Stimulated activated memory B cell treated with anti-CD40 and anti-IgM and Interleukin-4, amounts not matched to agents 10 μg/mL and 1 μg/mL and 100 μg/mL, for 72 hours (primary cell): ENCODE results near the gene MFAP3.

Experiments used
- ATAC-seq: fragments of 150-1000 bp; cut with Tn5 transposase; 2 replicates; pipeline ENCODE4 v1.10.0; 2021
- H3K27ac Mint-ChIP-seq: one replicate; pipeline ENCODE4 v1.8.0; 2022; ENCODE audit warnings: mild to moderate bottlenecking, mixed read lengths
- H3K27me3 Mint-ChIP-seq: one replicate; pipeline ENCODE4 v1.8.0; 2022; ENCODE audit warnings: mixed read lengths
- H3K36me3 Mint-ChIP-seq: one replicate; pipeline ENCODE4 v1.8.0; 2022; ENCODE audit warnings: mixed read lengths
- H3K4me1 Mint-ChIP-seq: one replicate; pipeline ENCODE4 v1.8.0; 2022; ENCODE audit warnings: mixed read lengths
- H3K4me3 Mint-ChIP-seq: one replicate; pipeline ENCODE4 v1.8.0; 2022; ENCODE audit warnings: mild to moderate bottlenecking, moderate library complexity, mixed read lengths
- H3K9me3 Mint-ChIP-seq: one replicate; pipeline ENCODE4 v1.8.0; 2022; ENCODE audit warnings: mixed read lengths

Gene MFAP3

GRCh38 chr5:154038261-154038706, 483 bp upstream of the MFAP3 start:
- Mint-ChIP-seq H3K9me3 (no peaks in the 10 kb centered on the region), H3K27ac (peak overlapping the region; percentile 86), H3K4me3 (peak overlapping the region; percentile 88), H3K36me3 (peaks cover 14% of the 10 kb centered on the region), H3K4me1 (peaks cover 30% of the 10 kb centered on the region), H3K27me3 (no peaks in the 10 kb centered on the region)
- ATAC-seq: peak; percentile 81

GRCh38 chr5:154039458-154039829, 677 bp downstream of the MFAP3 start:
- no peaks in the 10 kb centered on the region for H3K27me3 Mint-ChIP-seq
- H3K9me3 Mint-ChIP-seq: no peaks in the 10 kb centered on the region
- no peak for ATAC-seq
- peaks cover 30% of the 10 kb centered on the region for H3K4me1 Mint-ChIP-seq
- H3K27ac Mint-ChIP-seq: peak overlapping the region; percentile 86
- H3K36me3 Mint-ChIP-seq: peaks cover 7% of the 10 kb centered on the region
- peak overlapping the region; percentile 88 for H3K4me3 Mint-ChIP-seq

DNA sequence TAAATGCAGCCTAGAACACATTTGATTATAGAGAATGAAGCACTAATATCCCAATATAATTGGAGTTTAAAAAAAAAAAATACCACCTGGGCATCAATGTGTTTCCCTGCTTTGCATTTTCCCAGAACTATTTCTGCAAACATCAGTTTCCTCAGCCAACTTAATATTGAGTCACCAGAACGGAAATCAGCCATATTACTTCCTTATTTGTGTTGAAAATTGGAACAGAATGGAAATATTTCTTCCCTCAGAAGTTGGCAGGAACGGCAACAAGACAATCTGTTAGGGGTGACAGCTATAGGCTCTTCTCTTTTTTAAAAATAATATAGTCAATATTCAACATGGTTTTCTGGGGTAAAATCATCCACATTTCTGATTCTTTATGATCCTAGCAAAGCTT, 4.0 kb downstream of the MFAP3 start:
- Mint-ChIP-seq H3K27ac (no peak overlapping the region), H3K9me3 (no peaks in the 10 kb centered on the region), H3K36me3 (peaks cover 22% of the 10 kb centered on the region), H3K4me1 (peaks cover 46% of the 10 kb centered on the region), H3K27me3 (no peaks in the 10 kb centered on the region), H3K4me3 (no peak overlapping the region)
- no peak for ATAC-seq

GRCh38 chr5:154044099-154044498, 5.3 kb downstream of the MFAP3 start:
- H3K36me3 Mint-ChIP-seq: peaks cover 22% of the 10 kb centered on the region
- ATAC-seq: no peak
- no peaks in the 10 kb centered on the region for H3K9me3 Mint-ChIP-seq
- no peak overlapping the region for H3K4me3 Mint-ChIP-seq
- peaks cover 43% of the 10 kb centered on the region for H3K4me1 Mint-ChIP-seq
- no peak overlapping the region for H3K27ac Mint-ChIP-seq
- H3K27me3 Mint-ChIP-seq: no peaks in the 10 kb centered on the region

GRCh38 chr5:154044581-154044980, 5.8 kb downstream of the MFAP3 start:
- Mint-ChIP-seq H3K27me3 (no peaks in the 10 kb centered on the region), H3K36me3 (peaks cover 24% of the 10 kb centered on the region), H3K4me3 (no peak overlapping the region), H3K4me1 (peaks cover 38% of the 10 kb centered on the region), H3K27ac (no peak overlapping the region), H3K9me3 (no peaks in the 10 kb centered on the region)
- no peak for ATAC-seq

GRCh38 chr5:154046486-154046885, 7.7 kb downstream of the MFAP3 start:
- Mint-ChIP-seq H3K9me3 (no peaks in the 10 kb centered on the region), H3K4me1 (peaks cover 30% of the 10 kb centered on the region), H3K4me3 (no peak overlapping the region), H3K27me3 (no peaks in the 10 kb centered on the region), H3K27ac (no peak overlapping the region), H3K36me3 (peaks cover 30% of the 10 kb centered on the region)
- no peak for ATAC-seq

GRCh38 chr5:154047324-154047723, 8.6 kb downstream of the MFAP3 start:
- peaks cover 36% of the 10 kb centered on the region for H3K36me3 Mint-ChIP-seq
- ATAC-seq: no peak
- H3K27ac Mint-ChIP-seq: peak overlapping the region; percentile 69
- no peak overlapping the region for H3K4me3 Mint-ChIP-seq
- peaks cover 22% of the 10 kb centered on the region for H3K4me1 Mint-ChIP-seq
- no peaks in the 10 kb centered on the region for H3K9me3 Mint-ChIP-seq
- no peaks in the 10 kb centered on the region for H3K27me3 Mint-ChIP-seq

DNA sequence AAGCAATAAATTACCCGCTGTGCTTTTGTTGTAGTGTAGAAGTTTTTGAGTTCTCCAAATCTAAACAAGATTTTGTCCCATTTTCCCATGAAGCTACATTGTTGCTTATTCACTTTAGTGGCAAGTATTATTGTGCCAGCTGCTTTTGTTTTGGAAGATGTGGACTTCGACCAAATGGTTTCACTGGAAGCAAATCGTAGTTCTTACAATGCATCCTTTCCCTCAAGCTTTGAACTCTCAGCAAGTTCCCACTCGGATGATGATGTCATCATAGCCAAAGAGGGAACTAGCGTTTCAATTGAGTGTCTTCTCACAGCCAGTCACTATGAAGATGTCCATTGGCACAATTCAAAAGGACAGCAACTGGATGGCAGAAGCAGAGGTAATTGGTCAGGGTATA, 10.9 kb downstream of the MFAP3 start:
- Mint-ChIP-seq H3K27me3 (no peaks in the 10 kb centered on the region), H3K4me1 (peaks cover 22% of the 10 kb centered on the region), H3K9me3 (no peaks in the 10 kb centered on the region), H3K36me3 (peaks cover 56% of the 10 kb centered on the region), H3K4me3 (no peak overlapping the region), H3K27ac (no peak overlapping the region)
- no peak for ATAC-seq

DNA sequence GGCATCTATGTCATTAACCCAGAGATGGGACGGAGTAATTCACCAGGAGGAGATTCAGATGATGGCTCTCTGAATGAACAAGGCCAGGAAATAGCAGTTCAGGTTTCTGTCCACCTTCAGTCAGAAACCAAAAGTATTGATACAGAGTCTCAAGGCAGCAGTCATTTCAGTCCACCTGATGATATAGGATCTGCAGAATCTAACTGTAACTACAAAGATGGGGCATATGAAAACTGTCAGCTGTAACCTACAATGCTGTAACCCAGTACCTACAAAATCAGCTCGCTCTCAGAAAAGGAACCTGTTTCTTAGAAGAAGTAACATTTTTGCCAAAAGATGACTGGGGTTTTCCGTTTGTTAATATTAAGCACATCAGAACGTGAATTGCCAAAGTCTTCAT, 14.7 kb downstream of the MFAP3 start:
- Mint-ChIP-seq H3K27me3 (no peaks in the 10 kb centered on the region), H3K4me3 (no peak overlapping the region), H3K36me3 (peaks cover 54% of the 10 kb centered on the region), H3K9me3 (no peaks in the 10 kb centered on the region), H3K27ac (no peak overlapping the region), H3K4me1 (peaks cover 17% of the 10 kb centered on the region)
- ATAC-seq: no peak

DNA sequence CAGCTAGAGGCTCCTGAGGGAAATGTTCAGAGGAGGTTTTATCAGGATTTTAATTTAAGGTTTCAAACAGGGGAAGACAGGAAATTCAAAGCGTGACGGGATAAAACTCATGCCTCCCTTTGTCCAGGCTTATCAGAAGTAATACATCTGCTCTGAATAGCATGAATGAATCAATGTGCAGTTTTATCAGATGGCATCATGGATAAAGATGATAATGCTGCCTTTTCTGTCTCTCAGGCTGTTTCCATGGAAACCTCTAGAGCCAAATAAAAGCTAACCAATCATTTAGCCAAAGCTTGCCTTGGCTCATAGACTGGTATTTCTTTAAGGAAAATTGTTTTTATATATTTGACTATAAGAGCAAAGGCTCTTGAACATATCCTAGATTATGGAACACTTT, 16.4 kb downstream of the MFAP3 start:
- no peak overlapping the region for H3K27ac Mint-ChIP-seq
- ATAC-seq: no peak
- no peaks in the 10 kb centered on the region for H3K9me3 Mint-ChIP-seq
- H3K27me3 Mint-ChIP-seq: no peaks in the 10 kb centered on the region
- H3K4me1 Mint-ChIP-seq: peaks cover 33% of the 10 kb centered on the region
- no peak overlapping the region for H3K4me3 Mint-ChIP-seq
- H3K36me3 Mint-ChIP-seq: peaks cover 47% of the 10 kb centered on the region

DNA sequence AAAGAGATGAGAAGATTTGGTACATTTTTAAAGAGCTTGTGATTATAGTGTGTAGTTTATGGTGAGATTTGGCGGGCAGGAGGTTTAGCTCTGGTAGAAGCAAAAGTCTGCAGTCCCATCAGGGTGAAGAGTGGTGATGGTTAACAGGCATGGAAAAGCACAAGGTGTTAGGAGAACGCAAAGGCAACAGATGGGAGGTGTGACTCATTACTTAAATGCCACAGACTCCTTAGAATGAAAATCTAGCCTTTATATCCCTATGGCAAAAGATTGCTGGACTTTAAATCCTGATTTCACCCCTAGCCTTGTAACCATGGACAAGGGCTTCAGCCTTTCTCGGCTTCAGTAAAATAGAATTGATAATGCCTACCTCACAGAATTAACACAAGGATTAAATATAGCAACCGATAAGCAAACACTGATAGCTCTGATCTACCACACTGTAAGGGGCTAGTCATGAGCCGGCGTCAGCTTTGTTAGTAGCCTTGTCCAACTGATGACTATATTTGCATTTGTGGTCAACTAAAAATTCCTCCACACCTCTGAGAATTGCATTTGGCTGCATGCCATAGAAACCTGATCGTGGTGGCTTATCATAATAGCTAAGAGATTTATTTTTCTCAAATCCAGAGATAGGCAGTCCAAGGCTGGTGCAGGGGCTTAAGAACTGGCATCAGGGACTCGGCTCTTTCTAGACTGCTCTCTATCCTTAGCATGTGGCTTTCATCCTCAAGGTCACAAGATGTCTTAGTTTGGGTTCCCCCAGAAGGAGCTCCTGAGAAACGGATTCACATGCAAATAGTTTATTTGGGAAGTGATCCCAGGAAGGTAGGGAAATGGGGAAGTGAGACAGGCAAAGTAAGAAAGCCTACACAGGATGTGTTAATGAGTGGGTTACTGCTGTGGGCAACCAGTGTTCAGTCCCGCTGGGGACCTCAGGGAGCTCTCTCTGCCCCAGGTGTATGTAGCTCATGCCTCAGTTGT, 19.6 kb downstream of the MFAP3 start:
- Mint-ChIP-seq H3K4me3 (no peak overlapping the region), H3K36me3 (peaks cover 35% of the 10 kb centered on the region), H3K4me1 (peaks cover 33% of the 10 kb centered on the region), H3K27me3 (no peaks in the 10 kb centered on the region), H3K9me3 (no peaks in the 10 kb centered on the region), H3K27ac (peak overlapping the region; percentile 41)
- ATAC-seq: peak; percentile 73

GRCh38 chr5:154059039-154059430, 20.3 kb downstream of the MFAP3 start:
- ATAC-seq: peak; percentile 31
- no peaks in the 10 kb centered on the region for H3K27me3 Mint-ChIP-seq
- H3K36me3 Mint-ChIP-seq: peaks cover 29% of the 10 kb centered on the region
- no peak overlapping the region for H3K4me3 Mint-ChIP-seq
- peak overlapping the region; percentile 41 for H3K27ac Mint-ChIP-seq
- H3K4me1 Mint-ChIP-seq: peaks cover 33% of the 10 kb centered on the region
- H3K9me3 Mint-ChIP-seq: no peaks in the 10 kb centered on the region

DNA sequence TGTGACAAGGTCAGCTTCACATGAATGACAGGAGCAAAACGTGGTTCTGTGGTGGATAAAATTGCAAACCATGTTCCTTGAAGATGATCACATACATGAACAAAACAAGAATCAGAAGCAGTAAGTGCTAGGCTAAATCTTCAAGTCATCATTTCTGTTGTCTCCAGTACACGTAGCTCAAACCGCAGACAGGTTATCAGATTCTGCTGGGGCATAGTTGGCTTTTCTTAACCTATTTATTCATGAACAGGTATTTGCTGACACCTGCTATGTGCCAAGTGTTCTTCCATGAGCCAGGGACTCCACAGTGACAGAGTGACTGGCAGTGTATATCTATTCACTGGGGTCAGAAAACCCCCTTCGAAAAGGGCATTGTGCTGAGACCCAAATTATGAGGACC, 20.8 kb downstream of the MFAP3 start:
- Mint-ChIP-seq H3K27ac (peak overlapping the region; percentile 41), H3K4me3 (no peak overlapping the region)
- ATAC-seq: no peak

DNA sequence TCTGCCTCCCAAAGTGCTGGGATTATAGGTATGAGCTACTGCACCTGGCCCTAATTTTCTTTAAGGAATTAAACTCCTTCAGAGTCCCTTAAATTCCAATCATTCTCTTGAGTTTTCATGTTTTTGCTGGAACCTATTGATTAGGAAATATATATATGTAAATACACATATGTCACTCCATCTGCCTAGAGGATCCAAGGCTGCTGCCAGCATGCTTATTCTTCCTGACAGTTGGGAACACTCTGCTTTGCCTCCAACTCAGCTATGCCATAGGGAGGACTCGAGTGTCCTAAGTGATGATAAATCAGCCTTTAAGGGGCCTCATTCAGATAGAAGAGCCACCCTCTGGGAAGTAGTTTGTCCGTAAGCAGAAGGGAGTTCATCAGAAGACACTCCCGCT, 21.8 kb downstream of the MFAP3 start:
- no peaks in the 10 kb centered on the region for H3K9me3 Mint-ChIP-seq
- peaks cover 16% of the 10 kb centered on the region for H3K36me3 Mint-ChIP-seq
- ATAC-seq: no peak
- H3K27me3 Mint-ChIP-seq: no peaks in the 10 kb centered on the region
- no peak overlapping the region for H3K4me3 Mint-ChIP-seq
- H3K27ac Mint-ChIP-seq: no peak overlapping the region
- H3K4me1 Mint-ChIP-seq: peaks cover 33% of the 10 kb centered on the region

More for the DNA sequence above, 20.8 kb downstream of the MFAP3 start:
- H3K9me3 Mint-ChIP-seq: no peaks in the 10 kb centered on the region
- H3K36me3 Mint-ChIP-seq: peaks cover 24% of the 10 kb centered on the region
- peaks cover 33% of the 10 kb centered on the region for H3K4me1 Mint-ChIP-seq
- no peaks in the 10 kb centered on the region for H3K27me3 Mint-ChIP-seq

GRCh38 chr5:154063372-154063771, 24.6 kb downstream of the MFAP3 start:
- Mint-ChIP-seq H3K27me3 (no peaks in the 10 kb centered on the region), H3K9me3 (no peaks in the 10 kb centered on the region), H3K4me3 (no peak overlapping the region), H3K4me1 (peaks cover 17% of the 10 kb centered on the region), H3K27ac (no peak overlapping the region), H3K36me3 (peaks cover 11% of the 10 kb centered on the region)
- ATAC-seq: no peak

DNA sequence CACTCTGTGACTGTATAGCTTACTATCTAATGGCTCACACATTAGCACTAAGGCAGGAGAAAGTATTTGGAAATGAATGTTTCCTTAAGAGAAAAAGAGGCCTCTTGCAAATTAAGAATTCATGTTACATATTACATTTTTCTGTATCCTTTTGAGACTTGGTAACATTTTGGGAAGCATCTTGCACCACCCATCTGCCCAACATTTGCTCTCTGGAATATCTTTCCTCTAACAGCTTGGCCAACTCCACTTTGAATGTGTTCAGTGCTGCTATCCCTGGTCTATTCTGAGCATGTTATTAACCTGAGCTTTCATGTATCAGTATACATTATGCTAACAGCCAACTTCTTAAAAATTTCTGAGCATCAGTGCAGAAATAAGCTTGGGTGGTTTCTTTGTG, 27.2 kb downstream of the MFAP3 start:
- peaks cover 8% of the 10 kb centered on the region for H3K27me3 Mint-ChIP-seq
- H3K4me3 Mint-ChIP-seq: no peak overlapping the region
- H3K36me3 Mint-ChIP-seq: peaks cover 11% of the 10 kb centered on the region
- no peak overlapping the region for H3K27ac Mint-ChIP-seq
- ATAC-seq: no peak
- no peaks in the 10 kb centered on the region for H3K4me1 Mint-ChIP-seq
- H3K9me3 Mint-ChIP-seq: no peaks in the 10 kb centered on the region
